H1 (cell line): ENCODE results near the gene APOL3.

Experiments
- JUN ChIP-seq: IDR thresholded peaks from 2 replicates; pipeline ENCODE4 v1.6.1; 2011; ENCODE audit warnings: low read depth, mild to moderate bottlenecking, improper control_type of control experiment, low read length
- JUND ChIP-seq: IDR thresholded peaks from 2 replicates; pipeline ENCODE4 v1.6.1; 2011; ENCODE audit warnings: mild to moderate bottlenecking, improper control_type of control experiment, low read length
- TBP ChIP-seq: IDR thresholded peaks from 2 replicates; pipeline ENCODE4 v1.6.1; 2011; ENCODE audit warnings: low read depth, low read length, improper control_type of control experiment

DNA sequence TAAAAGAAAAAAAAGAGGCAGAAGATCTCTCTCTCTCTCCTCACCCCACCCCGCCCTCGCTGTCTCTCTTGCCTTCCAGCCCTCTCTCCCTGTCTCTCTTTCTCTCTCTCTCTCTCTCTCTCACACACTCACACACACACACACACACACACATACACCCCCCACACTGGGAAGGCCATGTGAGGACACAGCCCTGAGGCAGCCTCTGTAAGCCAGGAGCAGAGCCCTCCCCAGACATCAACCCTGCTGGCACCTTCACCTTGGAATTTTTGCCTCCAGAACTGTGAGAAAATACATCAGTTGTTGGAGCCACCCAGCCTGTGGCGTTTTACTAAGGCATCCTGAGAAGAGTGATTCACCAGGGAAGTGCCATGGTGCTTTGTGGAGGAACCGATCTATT, 14.7 kb downstream of the APOL3 start:
- TF ChIP-seq JUND (no peak), JUN (no peak), TBP (no peak)
